Neural cell (in vitro differentiated cells): Measurements from ENCODE around the gene STOML3. TPM values are rescaled to one million over a fixed set of nuclear protein-coding genes. Genes with fewer than 3 reads are reported as not detected.

Source experiments
- H2AFZ ChIP-seq: fragments of 200-600, 300-800 bp; sonication (generic), shearing (Covaris generic); 2 replicates; pipeline ENCODE4 v1.6.0; 2014; ENCODE audit warnings: low read depth, mild to moderate bottlenecking, antibody characterized with exemption, low read length, moderate library complexity
- H3F3A ChIP-seq: fragments of 200-600 bp; shearing (Covaris generic); 2 replicates; pipeline ENCODE4 v1.6.1; 2016; ENCODE audit warnings: mild to moderate bottlenecking, moderate library complexity, mixed read lengths, antibody characterized with exemption, low read length; ENCODE audit not compliant: insufficient read depth, poor library complexity, severe bottlenecking
- H3K27ac ChIP-seq: fragments of 200-600, 300-800 bp; sonication (generic), shearing (Covaris generic); 2 replicates; pipeline ENCODE4 v1.5.1; 2014; ENCODE audit warnings: mild to moderate bottlenecking, low read length, moderate library complexity
- H3K27me3 ChIP-seq: fragments of 300-800, 200-600 bp; sonication (generic), shearing (Covaris generic); 2 replicates; pipeline ENCODE4 v1.6.0; 2014; ENCODE audit warnings: mild to moderate bottlenecking, low read depth, low read length, moderate library complexity; ENCODE audit not compliant: insufficient read depth
- H3K36me3 ChIP-seq: fragments of 300-800, 200-600 bp; sonication (generic), shearing (Covaris generic); 2 replicates; pipeline ENCODE4 v1.5.1; 2014; ENCODE audit warnings: mild to moderate bottlenecking, antibody characterized with exemption, low read length, moderate library complexity; ENCODE audit not compliant: insufficient read depth
- H3K4me2 ChIP-seq: fragments of 300-800, 200-600 bp; sonication (generic), shearing (Covaris generic); 2 replicates; pipeline ENCODE4 v1.6.0; 2014; ENCODE audit warnings: mild to moderate bottlenecking, low read length
- H3K4me3 ChIP-seq: fragments of 300-800, 200-600 bp; sonication (generic), shearing (Covaris generic); 2 replicates; pipeline ENCODE4 v1.5.1; 2014; ENCODE audit warnings: mild to moderate bottlenecking, low read length, moderate library complexity
- H3K79me2 ChIP-seq: fragments of 200-600 bp; shearing (Covaris generic); replicated peaks from 2 replicates; pipeline ENCODE4 v1.6.0; 2014; ENCODE audit warnings: mild to moderate bottlenecking, low read length, moderate library complexity; ENCODE audit not compliant: insufficient read depth
- H3K9ac ChIP-seq: fragments of 300-800, 200-600 bp; sonication (generic), shearing (Covaris generic); 2 replicates; pipeline ENCODE4 v1.6.1; 2016; ENCODE audit warnings: mild to moderate bottlenecking, low read length, mixed read lengths
- H3K9me2 ChIP-seq: fragments of 200-600 bp; shearing (Covaris generic); 2 replicates; pipeline ENCODE4 v1.6.1; 2016; ENCODE audit warnings: mild to moderate bottlenecking, low read length, mixed read lengths; ENCODE audit not compliant: insufficient read depth
- H3K9me3 ChIP-seq: fragments of 200-600, 300-800 bp; sonication (generic), shearing (Covaris generic); 2 replicates; pipeline ENCODE4 v1.6.1; 2016; ENCODE audit warnings: mild to moderate bottlenecking, mixed run types, low read length, moderate library complexity, mixed read lengths
- H4K20me1 ChIP-seq: fragments of 200-600 bp; shearing (Covaris generic); 2 replicates; pipeline ENCODE4 v1.6.1; 2016; ENCODE audit warnings: mild to moderate bottlenecking, mixed run types; ENCODE audit not compliant: insufficient read depth
- EP300 ChIP-seq: fragments of 450-650 bp; conservative IDR thresholded peaks from 2 replicates; pipeline ENCODE4 v1.6.1; 2014; ENCODE audit warnings: antibody characterized with exemption, mild to moderate bottlenecking, moderate library complexity; ENCODE audit not compliant: poor library complexity, severe bottlenecking
- EZH2 ChIP-seq: fragments of 200-600, 300-800 bp; shearing (Covaris generic), sonication (generic); IDR thresholded peaks from 2 replicates; pipeline ENCODE4 v1.6.1; 2014; ENCODE audit warnings: antibody characterized with exemption, low read length, borderline replicate concordance, mild to moderate bottlenecking; ENCODE audit not compliant: insufficient read depth, poor library complexity, severe bottlenecking
- MXI1 ChIP-seq: fragments of 450-650 bp; conservative IDR thresholded peaks from 2 replicates; pipeline ENCODE4 v1.6.1; 2014; ENCODE audit warnings: antibody characterized with exemption, mild to moderate bottlenecking; ENCODE audit not compliant: poor library complexity, severe bottlenecking
- POLR2AphosphoS5 ChIP-seq: IDR thresholded peaks from 2 replicates; pipeline ENCODE4 v1.6.1; 2012
- RAD21 ChIP-seq: fragments of 450-650 bp; conservative IDR thresholded peaks from 2 replicates; pipeline ENCODE4 v1.6.1; 2014; ENCODE audit warnings: antibody characterized with exemption, mild to moderate bottlenecking, moderate library complexity
- SMC3 ChIP-seq: fragments of 450-650 bp; conservative IDR thresholded peaks from 2 replicates; pipeline ENCODE4 v1.6.1; 2014; ENCODE audit warnings: antibody characterized with exemption, mild to moderate bottlenecking, moderate library complexity; ENCODE audit not compliant: poor library complexity
- TAF1 ChIP-seq: IDR thresholded peaks from 2 replicates; pipeline ENCODE4 v1.6.1; 2012; ENCODE audit warnings: low read depth
- polyA plus RNA-seq: library from polyadenylated mRNA; depleted of rRNA; stranded (reverse); fragments of >200 nt; gene quantifications from 2 replicates; pipeline ENCODE4 v1.2.3, GENCODE V29; 2014
- TF ChIP-seq, protein P1 (sequence below): IDR thresholded peaks from 2 replicates; pipeline ENCODE4 v1.6.1; 2012; ENCODE audit warnings: borderline replicate concordance
- TF ChIP-seq, protein P2 (sequence below): fragments of 450-650 bp; IDR thresholded peaks from 2 replicates; pipeline ENCODE4 v1.5.1; 2014; ENCODE audit warnings: antibody characterized with exemption, mild to moderate bottlenecking, moderate library complexity; ENCODE audit not compliant: poor library complexity, severe bottlenecking

The STOML3 gene
- polyA plus RNA-seq, 1 donor from 2014 or later, result not detected

DNA sequence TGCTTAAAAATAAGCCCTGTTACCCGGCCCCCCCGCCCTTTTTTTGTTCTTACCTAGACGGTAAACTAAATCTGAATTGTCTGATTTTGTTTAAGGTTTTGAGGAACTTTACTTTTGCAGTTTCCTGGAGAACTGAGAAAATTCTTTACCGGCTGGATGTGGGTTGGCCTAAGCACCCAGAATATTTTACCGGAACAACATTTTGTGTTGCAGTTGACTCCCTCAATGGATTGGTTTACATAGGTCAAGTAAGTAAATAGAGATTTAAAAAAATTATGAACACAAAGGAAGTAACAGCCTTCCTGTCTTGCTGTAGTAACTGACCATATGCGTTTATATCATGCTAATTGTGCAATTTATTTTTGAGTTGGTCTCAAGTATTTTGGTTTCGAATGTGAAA, 48.4 kb upstream of the STOML3 start:
- no peaks in the 10 kb centered on the region for H4K20me1 ChIP-seq
- peak overlapping the region; percentile 73 for H3K4me3 ChIP-seq
- H3K9me2 ChIP-seq, result no peaks in the 10 kb centered on the region
- H3K36me3 ChIP-seq, result no peaks in the 10 kb centered on the region
- H3F3A ChIP-seq, result no peaks in the 10 kb centered on the region
- no peak overlapping the region for H3K27ac ChIP-seq
- TF ChIP-seq MXI1, result no peak
- no peak for TF ChIP-seq EZH2
- no peak for TF ChIP-seq SMC3
- TF ChIP-seq, protein P1, sequence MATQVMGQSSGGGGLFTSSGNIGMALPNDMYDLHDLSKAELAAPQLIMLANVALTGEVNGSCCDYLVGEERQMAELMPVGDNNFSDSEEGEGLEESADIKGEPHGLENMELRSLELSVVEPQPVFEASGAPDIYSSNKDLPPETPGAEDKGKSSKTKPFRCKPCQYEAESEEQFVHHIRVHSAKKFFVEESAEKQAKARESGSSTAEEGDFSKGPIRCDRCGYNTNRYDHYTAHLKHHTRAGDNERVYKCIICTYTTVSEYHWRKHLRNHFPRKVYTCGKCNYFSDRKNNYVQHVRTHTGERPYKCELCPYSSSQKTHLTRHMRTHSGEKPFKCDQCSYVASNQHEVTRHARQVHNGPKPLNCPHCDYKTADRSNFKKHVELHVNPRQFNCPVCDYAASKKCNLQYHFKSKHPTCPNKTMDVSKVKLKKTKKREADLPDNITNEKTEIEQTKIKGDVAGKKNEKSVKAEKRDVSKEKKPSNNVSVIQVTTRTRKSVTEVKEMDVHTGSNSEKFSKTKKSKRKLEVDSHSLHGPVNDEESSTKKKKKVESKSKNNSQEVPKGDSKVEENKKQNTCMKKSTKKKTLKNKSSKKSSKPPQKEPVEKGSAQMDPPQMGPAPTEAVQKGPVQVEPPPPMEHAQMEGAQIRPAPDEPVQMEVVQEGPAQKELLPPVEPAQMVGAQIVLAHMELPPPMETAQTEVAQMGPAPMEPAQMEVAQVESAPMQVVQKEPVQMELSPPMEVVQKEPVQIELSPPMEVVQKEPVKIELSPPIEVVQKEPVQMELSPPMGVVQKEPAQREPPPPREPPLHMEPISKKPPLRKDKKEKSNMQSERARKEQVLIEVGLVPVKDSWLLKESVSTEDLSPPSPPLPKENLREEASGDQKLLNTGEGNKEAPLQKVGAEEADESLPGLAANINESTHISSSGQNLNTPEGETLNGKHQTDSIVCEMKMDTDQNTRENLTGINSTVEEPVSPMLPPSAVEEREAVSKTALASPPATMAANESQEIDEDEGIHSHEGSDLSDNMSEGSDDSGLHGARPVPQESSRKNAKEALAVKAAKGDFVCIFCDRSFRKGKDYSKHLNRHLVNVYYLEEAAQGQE, result no peak
- no peak for TF ChIP-seq RAD21
- no peak for TF ChIP-seq TAF1
- TF ChIP-seq, protein P2, sequence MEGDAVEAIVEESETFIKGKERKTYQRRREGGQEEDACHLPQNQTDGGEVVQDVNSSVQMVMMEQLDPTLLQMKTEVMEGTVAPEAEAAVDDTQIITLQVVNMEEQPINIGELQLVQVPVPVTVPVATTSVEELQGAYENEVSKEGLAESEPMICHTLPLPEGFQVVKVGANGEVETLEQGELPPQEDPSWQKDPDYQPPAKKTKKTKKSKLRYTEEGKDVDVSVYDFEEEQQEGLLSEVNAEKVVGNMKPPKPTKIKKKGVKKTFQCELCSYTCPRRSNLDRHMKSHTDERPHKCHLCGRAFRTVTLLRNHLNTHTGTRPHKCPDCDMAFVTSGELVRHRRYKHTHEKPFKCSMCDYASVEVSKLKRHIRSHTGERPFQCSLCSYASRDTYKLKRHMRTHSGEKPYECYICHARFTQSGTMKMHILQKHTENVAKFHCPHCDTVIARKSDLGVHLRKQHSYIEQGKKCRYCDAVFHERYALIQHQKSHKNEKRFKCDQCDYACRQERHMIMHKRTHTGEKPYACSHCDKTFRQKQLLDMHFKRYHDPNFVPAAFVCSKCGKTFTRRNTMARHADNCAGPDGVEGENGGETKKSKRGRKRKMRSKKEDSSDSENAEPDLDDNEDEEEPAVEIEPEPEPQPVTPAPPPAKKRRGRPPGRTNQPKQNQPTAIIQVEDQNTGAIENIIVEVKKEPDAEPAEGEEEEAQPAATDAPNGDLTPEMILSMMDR, result no peak
- no peak for TF ChIP-seq POLR2AphosphoS5
- H3K9ac ChIP-seq, result peak overlapping the region; percentile 81
- peak overlapping the region; percentile 70 for H3K4me2 ChIP-seq
- H3K27me3 ChIP-seq, result no peaks in the 10 kb centered on the region
- no peak overlapping the region for H2AFZ ChIP-seq
- H3K9me3 ChIP-seq, result no peaks in the 10 kb centered on the region
- peaks cover 44% of the 10 kb centered on the region for H3K79me2 ChIP-seq

DNA sequence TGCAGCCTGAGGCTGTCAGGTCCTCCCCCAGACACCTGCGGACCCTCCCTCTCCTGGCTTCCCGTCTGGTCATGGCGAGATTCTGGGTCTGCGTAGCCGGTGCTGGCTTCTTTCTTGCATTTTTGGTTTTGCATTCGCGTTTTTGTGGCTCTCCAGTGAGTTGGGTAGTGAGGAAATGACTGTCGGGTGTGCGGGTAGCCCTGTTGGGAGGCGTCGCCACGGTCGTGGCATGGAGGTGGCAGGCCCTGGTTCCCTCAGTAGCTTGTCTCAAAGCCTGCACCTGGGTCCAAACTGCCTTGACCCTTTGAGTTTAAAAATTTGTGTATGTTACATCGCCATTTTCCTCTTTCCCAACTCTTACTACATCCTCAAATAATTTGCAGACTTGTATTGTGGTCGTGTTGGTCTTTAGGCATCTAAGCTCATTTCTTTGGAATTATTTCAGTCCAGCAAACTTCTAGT, 48.0 kb upstream of the STOML3 start:
- peaks cover 48% of the 10 kb centered on the region for H3K79me2 ChIP-seq
- peak overlapping the region; percentile 81 for H3K9ac ChIP-seq

More for the DNA sequence above, 48.0 kb upstream of the STOML3 start:
- H3K27ac ChIP-seq, result peak overlapping the region; percentile 87
- peak overlapping the region; percentile 73 for H3K4me3 ChIP-seq
- H3K27me3 ChIP-seq, result no peaks in the 10 kb centered on the region
- peak overlapping the region; percentile 96 for H2AFZ ChIP-seq
- peak overlapping the region; percentile 70 for H3K4me2 ChIP-seq
- H3K36me3 ChIP-seq, result no peaks in the 10 kb centered on the region
- no peak for TF ChIP-seq EP300
- TF ChIP-seq EZH2, result no peak
- no peak for TF ChIP-seq RAD21
- TF ChIP-seq, protein P1, result no peak
- TF ChIP-seq, protein P2, result no peak
- no peak for TF ChIP-seq MXI1
- TF ChIP-seq TAF1, result no peak
- no peak for TF ChIP-seq POLR2AphosphoS5
- TF ChIP-seq SMC3, result no peak
- no peaks in the 10 kb centered on the region for H3F3A ChIP-seq
- H3K9me2 ChIP-seq, result no peaks in the 10 kb centered on the region
- H4K20me1 ChIP-seq, result no peaks in the 10 kb centered on the region
- H3K9me3 ChIP-seq, result no peaks in the 10 kb centered on the region
